HepG2 (cell line): ENCODE measurements around the gene CSNK2B. TPM values are rescaled to one million over a fixed set of nuclear protein-coding genes. Genes with fewer than 3 reads are reported as not detected.
A peak's percentile ranks its signal among the peaks of the same experiment; 100 is the strongest.

ENCODE experiments used
- DPF2 ChIP-seq: sonication (generic); formaldehyde crosslinking; IDR thresholded peaks from 2 replicates; pipeline ENCODE4 v1.4.0; 2020; ENCODE audit warnings: mild to moderate bottlenecking, low read depth, missing genetic modification reagents, borderline replicate concordance
- FOXA1 ChIP-seq, 2 experiments: fragments of 450-650 bp in 1 of 2; sonication (generic) in 1 of 2; formaldehyde crosslinking in 1 of 2; IDR thresholded peaks; 2 replicates each; pipeline versions ENCODE4 v1.4.0 to v1.6.1; 2016 to 2020; ENCODE audit warnings: missing genetic modification reagents in 1 of 2
- HMG20B ChIP-seq: conservative IDR thresholded peaks from 2 replicates; pipeline ENCODE4 v1.6.1; 2016; ENCODE audit warnings: missing genetic modification reagents, missing compliant biosample characterization
- JUNB ChIP-seq: sonication (generic); formaldehyde crosslinking; IDR thresholded peaks from 2 replicates; pipeline ENCODE4 v1.8.0; 2022; ENCODE audit warnings: missing genetic modification reagents, mild to moderate bottlenecking, borderline replicate concordance
- MTF1 ChIP-seq: sonication (generic); formaldehyde crosslinking; IDR thresholded peaks from 2 replicates; pipeline ENCODE4 v1.5.0; 2020; ENCODE audit warnings: missing genetic modification reagents
- NR2F6 ChIP-seq, 2 experiments: IDR thresholded peaks; 2 replicates each; pipeline ENCODE4 v1.6.1; 2016; ENCODE audit warnings: antibody characterized with exemption in 1 of 2, mild to moderate bottlenecking in 1 of 2
- PAWR ChIP-seq: sonication (generic); formaldehyde crosslinking; IDR thresholded peaks from 2 replicates; pipeline ENCODE4 v1.4.0; 2020; ENCODE audit warnings: missing genetic modification reagents, mild to moderate bottlenecking, borderline replicate concordance
- RCOR2 ChIP-seq: IDR thresholded peaks from 2 replicates; pipeline ENCODE4 v1.6.1; 2016; ENCODE audit warnings: missing biosample characterization, missing genetic modification reagents
- TBL1XR1 ChIP-seq: fragments of 150-350 bp; IDR thresholded peaks from 2 replicates; pipeline ENCODE4 v1.6.1; 2014; ENCODE audit warnings: borderline replicate concordance, low read length; ENCODE audit not compliant: partially characterized antibody
- ZBTB33 ChIP-seq: sonication (generic); formaldehyde crosslinking; IDR thresholded peaks from 2 replicates; pipeline ENCODE4 v1.4.0; 2020; ENCODE audit warnings: missing genetic modification reagents
- ZNF143 ChIP-seq: sonication (generic); formaldehyde crosslinking; IDR thresholded peaks from 2 replicates; pipeline ENCODE4 v1.4.0; 2020; ENCODE audit warnings: missing genetic modification reagents
- ZNF460 ChIP-seq: sonication (generic); formaldehyde crosslinking; IDR thresholded peaks from 2 replicates; pipeline ENCODE4 v1.5.1; 2020; ENCODE audit warnings: missing genetic modification reagents, mild to moderate bottlenecking, borderline replicate concordance
- ZNF816 ChIP-seq: sonication (generic); formaldehyde crosslinking; IDR thresholded peaks from 2 replicates; pipeline ENCODE4 v1.8.0; 2022; ENCODE audit warnings: missing genetic modification reagents, mild to moderate bottlenecking, borderline replicate concordance
- polyA plus RNA-seq, 8 experiments: library from polyadenylated mRNA; depleted of rRNA in 3 of 8; stranded (reverse) in 7 of 8; unstranded in 1 of 8; fragments of >200 nt; fragmentation: Illumina TruSeq in 4 of 8; extraction: Trizol in 4 of 8; gene quantifications; 2 replicates each; pipeline versions ENCODE4 v1.2.1 to v1.2.3, GENCODE V29; 2011 to 2016; ENCODE audit warnings: low read depth in 4 of 8, missing spikeins in 1 of 8, mixed read lengths in 1 of 8; ENCODE audit not compliant: insufficient read depth in 1 of 8
- total RNA-seq, 5 experiments: library from RNA; depleted of rRNA; stranded (reverse); fragments of >200 nt; fragmentation: Illumina TruSeq; extraction: Trizol; gene quantifications; 2 replicates each; pipeline ENCODE4 v1.2.3, GENCODE V29; 2016; ENCODE audit warnings: low read depth in 1 of 5
- TF ChIP-seq, protein P1 (sequence below): sonication (generic); formaldehyde crosslinking; IDR thresholded peaks from 2 replicates; pipeline ENCODE4 v1.4.0; 2020; ENCODE audit warnings: missing genetic modification reagents, borderline replicate concordance
- TF ChIP-seq, protein P2 (sequence below): sonication (generic); formaldehyde crosslinking; IDR thresholded peaks from 2 replicates; pipeline ENCODE4 v1.8.1; 2023; ENCODE audit warnings: missing genetic modification reagents, mild to moderate bottlenecking, borderline replicate concordance
- TF ChIP-seq, protein P3 (sequence below): sonication (generic); formaldehyde crosslinking; IDR thresholded peaks from 2 replicates; pipeline ENCODE4 v1.8.1; 2023; ENCODE audit warnings: mild to moderate bottlenecking, missing genetic modification reagents
- TF ChIP-seq, protein P4 (sequence below): sonication (generic); formaldehyde crosslinking; IDR thresholded peaks from 2 replicates; pipeline ENCODE4 v1.4.0; 2020; ENCODE audit warnings: missing genetic modification reagents

CSNK2B gene
- total and polyA plus RNA-seq, 2 of the 13 experiments (the other 11 are each of a cell fraction or from before 2014, with no cell fraction given), result 111 to 296 TPM

DNA sequence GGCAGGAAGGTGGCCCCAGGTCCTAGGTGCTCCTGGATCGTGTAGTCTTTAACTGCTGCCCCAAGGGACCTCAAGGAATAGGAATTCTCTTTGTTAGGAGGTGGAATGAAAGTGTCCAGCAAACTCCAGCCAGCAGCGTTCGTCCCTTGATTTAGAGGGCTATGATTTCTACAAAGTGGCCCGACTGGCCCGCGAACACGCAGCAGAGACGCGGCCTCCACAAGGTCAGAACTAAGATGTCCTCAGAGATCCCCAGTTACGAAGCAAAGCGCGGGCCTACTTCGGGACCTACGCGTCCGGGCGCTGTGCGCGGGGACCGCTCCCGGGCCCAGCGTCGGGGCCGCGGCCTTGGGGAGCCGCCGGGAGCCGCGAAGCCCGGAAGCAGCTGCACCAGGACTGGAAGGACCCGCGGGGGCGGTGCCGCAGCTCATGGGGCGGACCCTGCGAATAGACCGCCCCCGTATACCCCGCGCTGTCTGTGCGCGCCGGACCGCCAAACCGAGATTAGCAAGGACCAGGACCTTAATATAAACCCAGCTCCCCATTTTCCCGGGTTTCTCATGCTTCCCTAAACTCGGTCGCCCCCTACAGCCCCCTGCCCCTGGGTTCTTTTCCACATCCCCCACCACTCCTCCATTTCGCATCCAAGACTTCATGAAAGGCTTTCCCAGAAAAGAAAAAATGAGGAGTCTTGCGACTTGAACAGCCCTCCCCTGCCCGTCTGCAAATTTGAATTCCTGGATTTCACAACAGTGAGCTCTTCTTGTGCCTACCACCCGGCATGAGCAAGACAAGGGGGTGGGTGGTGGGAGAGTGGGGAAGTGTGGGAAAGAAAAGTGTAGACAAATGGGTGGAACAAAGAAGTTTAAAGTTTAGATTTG, 5.3 kb upstream of the CSNK2B start, which contains the start of gene C6orf47 (continued):
- no peak for TF ChIP-seq FOXA1 (IDR thresholded peaks at IDR 0.05)
- TF ChIP-seq FOXA1 (CRISPR knock-in tag; IDR thresholded peaks at IDR 0.05), result 0 out of 2 replicates have a peak, but pooled peaks have one; percentile 17
- TF ChIP-seq, protein P1, sequence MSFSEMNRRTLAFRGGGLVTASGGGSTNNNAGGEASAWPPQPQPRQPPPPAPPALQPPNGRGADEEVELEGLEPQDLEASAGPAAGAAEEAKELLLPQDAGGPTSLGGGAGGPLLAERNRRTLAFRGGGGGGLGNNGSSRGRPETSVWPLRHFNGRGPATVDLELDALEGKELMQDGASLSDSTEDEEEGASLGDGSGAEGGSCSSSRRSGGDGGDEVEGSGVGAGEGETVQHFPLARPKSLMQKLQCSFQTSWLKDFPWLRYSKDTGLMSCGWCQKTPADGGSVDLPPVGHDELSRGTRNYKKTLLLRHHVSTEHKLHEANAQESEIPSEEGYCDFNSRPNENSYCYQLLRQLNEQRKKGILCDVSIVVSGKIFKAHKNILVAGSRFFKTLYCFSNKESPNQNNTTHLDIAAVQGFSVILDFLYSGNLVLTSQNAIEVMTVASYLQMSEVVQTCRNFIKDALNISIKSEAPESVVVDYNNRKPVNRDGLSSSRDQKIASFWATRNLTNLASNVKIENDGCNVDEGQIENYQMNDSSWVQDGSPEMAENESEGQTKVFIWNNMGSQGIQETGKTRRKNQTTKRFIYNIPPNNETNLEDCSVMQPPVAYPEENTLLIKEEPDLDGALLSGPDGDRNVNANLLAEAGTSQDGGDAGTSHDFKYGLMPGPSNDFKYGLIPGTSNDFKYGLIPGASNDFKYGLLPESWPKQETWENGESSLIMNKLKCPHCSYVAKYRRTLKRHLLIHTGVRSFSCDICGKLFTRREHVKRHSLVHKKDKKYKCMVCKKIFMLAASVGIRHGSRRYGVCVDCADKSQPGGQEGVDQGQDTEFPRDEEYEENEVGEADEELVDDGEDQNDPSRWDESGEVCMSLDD (CRISPR knock-in tag), result peak; percentile 92
- TF ChIP-seq NR2F6 (IDR thresholded peaks at IDR 0.05), result no peak; the same call in 1 of the 2 replicates
- TF ChIP-seq NR2F6 (CRISPR knock-in tag; IDR thresholded peaks at IDR 0.05), result 0 out of 2 replicates have a peak, but pooled peaks have one; percentile 8
- peak; percentile 7; the same call in 1 of the 2 replicates for TF ChIP-seq ZNF460 (CRISPR knock-in tag)
- no peak for TF ChIP-seq JUNB (CRISPR knock-in tag)
- TF ChIP-seq TBL1XR1, result no peak
- no peak for TF ChIP-seq DPF2 (CRISPR knock-in tag)
- TF ChIP-seq RCOR2 (CRISPR knock-in tag), result no peak
- TF ChIP-seq, protein P2, sequence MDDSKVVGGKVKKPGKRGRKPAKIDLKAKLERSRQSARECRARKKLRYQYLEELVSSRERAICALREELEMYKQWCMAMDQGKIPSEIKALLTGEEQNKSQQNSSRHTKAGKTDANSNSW (CRISPR knock-in tag), result no peak
- TF ChIP-seq ZBTB33 (CRISPR knock-in tag), result no peak
- TF ChIP-seq ZNF816 (CRISPR knock-in tag), result peak; percentile 85; the same call in 1 of the 2 replicates
- TF ChIP-seq ZNF143 (CRISPR knock-in tag), result peak; percentile 58; the same call in 1 of the 2 replicates
- TF ChIP-seq, protein P3, sequence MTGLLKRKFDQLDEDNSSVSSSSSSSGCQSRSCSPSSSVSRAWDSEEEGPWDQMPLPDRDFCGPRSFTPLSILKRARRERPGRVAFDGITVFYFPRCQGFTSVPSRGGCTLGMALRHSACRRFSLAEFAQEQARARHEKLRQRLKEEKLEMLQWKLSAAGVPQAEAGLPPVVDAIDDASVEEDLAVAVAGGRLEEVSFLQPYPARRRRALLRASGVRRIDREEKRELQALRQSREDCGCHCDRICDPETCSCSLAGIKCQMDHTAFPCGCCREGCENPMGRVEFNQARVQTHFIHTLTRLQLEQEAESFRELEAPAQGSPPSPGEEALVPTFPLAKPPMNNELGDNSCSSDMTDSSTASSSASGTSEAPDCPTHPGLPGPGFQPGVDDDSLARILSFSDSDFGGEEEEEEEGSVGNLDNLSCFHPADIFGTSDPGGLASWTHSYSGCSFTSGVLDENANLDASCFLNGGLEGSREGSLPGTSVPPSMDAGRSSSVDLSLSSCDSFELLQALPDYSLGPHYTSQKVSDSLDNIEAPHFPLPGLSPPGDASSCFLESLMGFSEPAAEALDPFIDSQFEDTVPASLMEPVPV (CRISPR knock-in tag), result peak; percentile 73; the same call in 1 of the 2 replicates
- TF ChIP-seq, protein P4, sequence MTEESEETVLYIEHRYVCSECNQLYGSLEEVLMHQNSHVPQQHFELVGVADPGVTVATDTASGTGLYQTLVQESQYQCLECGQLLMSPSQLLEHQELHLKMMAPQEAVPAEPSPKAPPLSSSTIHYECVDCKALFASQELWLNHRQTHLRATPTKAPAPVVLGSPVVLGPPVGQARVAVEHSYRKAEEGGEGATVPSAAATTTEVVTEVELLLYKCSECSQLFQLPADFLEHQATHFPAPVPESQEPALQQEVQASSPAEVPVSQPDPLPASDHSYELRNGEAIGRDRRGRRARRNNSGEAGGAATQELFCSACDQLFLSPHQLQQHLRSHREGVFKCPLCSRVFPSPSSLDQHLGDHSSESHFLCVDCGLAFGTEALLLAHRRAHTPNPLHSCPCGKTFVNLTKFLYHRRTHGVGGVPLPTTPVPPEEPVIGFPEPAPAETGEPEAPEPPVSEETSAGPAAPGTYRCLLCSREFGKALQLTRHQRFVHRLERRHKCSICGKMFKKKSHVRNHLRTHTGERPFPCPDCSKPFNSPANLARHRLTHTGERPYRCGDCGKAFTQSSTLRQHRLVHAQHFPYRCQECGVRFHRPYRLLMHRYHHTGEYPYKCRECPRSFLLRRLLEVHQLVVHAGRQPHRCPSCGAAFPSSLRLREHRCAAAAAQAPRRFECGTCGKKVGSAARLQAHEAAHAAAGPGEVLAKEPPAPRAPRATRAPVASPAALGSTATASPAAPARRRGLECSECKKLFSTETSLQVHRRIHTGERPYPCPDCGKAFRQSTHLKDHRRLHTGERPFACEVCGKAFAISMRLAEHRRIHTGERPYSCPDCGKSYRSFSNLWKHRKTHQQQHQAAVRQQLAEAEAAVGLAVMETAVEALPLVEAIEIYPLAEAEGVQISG, result peak; percentile 88
- peak; percentile 90; the same call in 1 of the 2 replicates for TF ChIP-seq MTF1 (CRISPR knock-in tag)
- TF ChIP-seq PAWR (CRISPR knock-in tag), result no peak
- no peak; the same call in 1 of the 2 replicates for TF ChIP-seq HMG20B (CRISPR knock-in tag)
